Activated CD4-positive, alpha-beta T cell treated with anti-CD3 and anti-CD28 coated beads for 24 hours (primary cell): Measurements from ENCODE around the gene WWTR1.

Experiments
- DNase-seq, 2 donors: peaks; one replicate each; pipeline ENCODE4 v3.0.0-alpha.2; 2020; ENCODE audit warnings: low read depth in 2 of 2

Gene WWTR1

GRCh38 chr3:149534671-149535332 is 123.0 kb downstream of the WWTR1 start:
- no peak for DNase-seq

- DNase-seq = no peak
These were observed 123.7 kb downstream of the WWTR1 start for GRCh38 chr3:149534082-149534481.

GRCh38 chr3:149532489-149533180 is 125.2 kb downstream of the WWTR1 start:
- DNase-seq = no peak

- no peak for DNase-seq
These were observed 128.7 kb downstream of the WWTR1 start for GRCh38 chr3:149529099-149529498.

DNA sequence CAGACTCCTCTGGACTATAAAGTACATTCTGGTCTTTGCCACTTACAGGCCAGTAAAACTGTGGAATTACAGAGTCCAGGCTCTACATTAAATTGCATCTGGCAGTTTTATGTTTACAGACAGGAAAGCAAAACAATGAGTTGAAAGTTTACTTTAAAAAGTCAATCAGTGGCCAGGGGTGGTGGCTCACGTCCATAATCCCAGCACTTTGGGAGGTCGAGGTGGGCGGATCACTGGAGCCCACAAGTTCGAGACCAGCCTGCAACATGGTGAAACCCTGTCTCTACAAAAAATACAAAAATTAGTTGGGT is 129.5 kb downstream of the WWTR1 start:
- DNase-seq = no peak

DNA sequence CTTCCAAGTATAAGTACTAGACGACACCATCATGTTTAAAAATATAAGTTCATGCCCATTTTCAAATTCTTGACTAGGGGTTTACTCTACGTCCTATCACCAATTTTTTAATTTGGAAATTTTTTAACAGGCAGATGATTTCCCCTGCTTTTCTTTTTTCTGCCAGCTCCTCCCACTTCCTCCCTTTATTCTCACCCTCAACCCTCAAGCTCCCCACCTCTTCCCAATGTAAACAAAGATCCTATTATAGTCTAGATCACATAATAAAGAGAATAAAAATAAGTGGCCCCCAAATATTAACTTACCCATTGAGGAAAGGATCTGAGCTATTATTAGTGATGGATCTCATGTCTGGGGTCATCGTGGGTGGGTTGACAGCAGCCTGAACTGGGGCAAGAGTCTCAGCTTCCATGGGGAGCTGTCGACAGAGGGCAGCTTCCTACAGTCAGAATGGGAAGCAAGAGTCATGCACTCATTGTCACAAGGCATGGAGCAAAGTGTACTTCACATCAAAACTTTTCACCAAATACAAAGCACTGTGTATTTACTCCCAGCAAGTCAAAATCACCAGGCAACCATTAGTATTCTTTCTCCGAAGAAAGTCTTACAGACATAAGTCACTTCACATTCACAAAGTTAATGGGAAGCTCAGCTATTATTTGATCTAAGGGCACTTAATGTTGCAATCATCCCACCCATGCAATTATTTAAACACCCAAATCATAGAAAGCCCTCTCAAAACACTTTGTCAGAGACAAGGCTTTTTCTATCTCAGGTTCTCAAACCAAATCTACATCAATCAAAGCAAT is 130.1 kb downstream of the WWTR1 start:
- no peak for DNase-seq

- DNase-seq = no peak
These were observed 134.1 kb downstream of the WWTR1 start for GRCh38 chr3:149523512-149524299.

- DNase-seq = no peak
These were observed 137.9 kb downstream of the WWTR1 start for GRCh38 chr3:149519912-149520311.

DNA sequence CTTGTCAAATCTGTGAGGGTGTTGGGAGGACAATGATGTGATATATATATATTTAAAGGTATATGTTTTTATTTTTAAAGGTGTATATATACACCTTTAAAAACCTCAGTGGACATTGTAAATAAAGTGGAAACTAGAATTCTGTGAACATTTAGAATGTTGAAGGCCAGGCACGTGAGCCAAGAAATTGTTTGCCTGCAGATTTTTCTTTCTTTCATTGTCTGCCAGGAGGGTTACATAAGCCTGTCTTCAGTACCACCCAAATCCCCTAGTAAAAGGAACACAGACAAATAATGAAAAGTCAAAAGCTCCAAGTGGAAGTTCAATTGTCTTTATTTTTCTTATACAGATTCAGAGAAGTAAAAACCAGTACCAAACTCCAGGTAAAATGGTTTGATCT is 140.9 kb downstream of the WWTR1 start:
- DNase-seq = no peak

- no peak for DNase-seq
These were observed 142.6 kb downstream of the WWTR1 start for GRCh38 chr3:149515249-149515648.

GRCh38 chr3:149514471-149514870 is 143.4 kb downstream of the WWTR1 start:
- no peak for DNase-seq

- DNase-seq = peak in 1 of 2 donors; percentile 2
These were observed 145.6 kb downstream of the WWTR1 start for GRCh38 chr3:149512073-149512782.

GRCh38 chr3:149511040-149511626 is 146.7 kb downstream of the WWTR1 start:
- no peak for DNase-seq

- DNase-seq = no peak
These were observed 147.3 kb downstream of the WWTR1 start for GRCh38 chr3:149510480-149510879.

- DNase-seq = no peak
These were observed 148.3 kb downstream of the WWTR1 start for GRCh38 chr3:149509526-149509925.

DNA sequence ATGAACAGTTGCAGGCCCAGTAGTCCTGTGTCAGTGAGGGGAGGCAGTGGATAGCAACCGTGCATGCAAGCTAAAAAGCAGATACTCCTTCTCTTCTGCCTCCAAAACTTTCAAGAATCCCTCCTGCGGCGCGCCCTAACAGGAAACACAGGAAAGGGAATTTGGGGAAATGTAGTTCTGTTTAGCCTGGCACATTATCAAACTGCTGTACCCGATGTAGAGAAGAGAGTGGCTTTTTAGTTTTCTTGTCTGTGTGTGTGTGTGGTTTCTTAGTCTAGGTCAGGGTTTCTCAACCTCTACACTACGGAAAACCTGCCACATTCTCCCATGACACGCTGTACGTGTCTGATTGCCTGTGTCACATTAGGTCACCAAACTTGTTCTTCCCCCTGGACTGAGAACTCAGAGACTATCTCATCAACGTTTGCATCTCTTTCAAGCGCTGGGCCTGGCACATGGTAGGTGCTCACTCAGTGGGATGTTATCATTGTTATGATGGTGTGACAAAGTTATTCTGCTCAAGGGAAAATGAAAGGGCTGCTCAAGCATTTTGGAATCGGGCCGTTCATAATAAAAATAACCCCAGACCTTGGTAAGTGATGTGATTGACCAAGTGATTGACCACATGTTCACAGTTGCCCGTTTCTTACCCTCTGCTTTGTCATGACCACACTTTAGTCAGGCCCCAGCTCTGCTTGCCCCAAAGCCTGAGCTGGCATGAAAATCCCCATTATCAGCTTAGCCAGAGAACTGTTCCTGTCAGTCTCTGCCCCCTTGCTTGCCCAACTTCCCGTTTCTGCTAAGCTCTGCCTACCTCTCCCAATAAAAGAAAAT is 150.1 kb downstream of the WWTR1 start:
- DNase-seq = no peak

- no peak for DNase-seq
These were observed 150.9 kb downstream of the WWTR1 start for GRCh38 chr3:149506965-149507364.

- no peak for DNase-seq
These were observed 151.3 kb downstream of the WWTR1 start for GRCh38 chr3:149506540-149506939.

DNA sequence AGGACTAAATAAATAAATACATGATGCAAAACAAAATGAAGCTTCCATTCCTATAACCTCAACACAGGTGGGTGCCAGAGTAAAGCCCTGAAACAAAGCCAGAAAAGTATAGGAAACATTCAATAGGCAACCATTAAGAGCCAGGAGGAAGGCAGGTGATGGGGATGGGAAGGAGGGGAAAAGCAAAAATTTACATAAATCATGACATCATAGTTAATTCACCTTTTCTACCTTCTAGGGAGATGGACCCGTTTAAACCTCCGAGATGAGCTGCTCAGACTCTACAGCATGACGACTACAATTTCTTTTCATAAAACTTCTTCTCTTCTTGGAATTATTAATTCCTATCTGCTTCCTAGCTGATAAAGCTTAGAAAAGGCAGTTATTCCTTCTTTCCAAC is 155.4 kb downstream of the WWTR1 start:
- DNase-seq = no peak

DNA sequence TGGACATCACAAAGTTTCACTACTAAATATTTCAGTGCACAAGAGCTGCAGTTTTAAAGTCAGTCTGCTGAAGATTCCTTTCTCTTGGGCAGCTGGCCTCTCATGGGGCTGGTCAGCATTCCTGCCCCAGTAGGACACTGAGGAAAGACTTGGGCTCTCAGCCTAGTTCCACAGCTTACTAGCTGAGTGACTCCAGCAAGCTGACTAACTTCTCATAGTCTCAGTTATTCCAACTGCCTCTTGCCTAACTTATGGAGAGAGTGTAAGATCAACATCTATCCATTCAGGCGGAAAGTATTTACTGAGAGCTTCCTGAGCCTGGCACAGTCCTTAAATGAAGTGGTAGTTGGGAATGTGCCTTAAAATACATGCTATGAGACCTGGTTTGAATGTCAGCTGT is 156.3 kb downstream of the WWTR1 start:
- no peak for DNase-seq
